ENCODE measurements around the gene CPT1B.

Gene CPT1B

GRCh38 chr22:50612528-50613221 lies 34.4 kb upstream of the CPT1B start:
- no peak for TF ChIP-seq GATA2 (IDR thresholded peaks at IDR 0.05; ENCODE audit: low read depth, low read length)
- no peak for TF ChIP-seq GATA3 (IDR thresholded peaks at IDR 0.05; ENCODE audit: low read depth, low read length)

- no peak for TF ChIP-seq GATA2 (IDR thresholded peaks at IDR 0.05; ENCODE audit: low read depth, low read length)
- TF ChIP-seq GATA3 (IDR thresholded peaks at IDR 0.05; ENCODE audit: low read depth, low read length), result no peak
Measured at GRCh38 chr22:50612168-50612527, 33.9 kb upstream of the CPT1B start.

GRCh38 chr22:50611341-50612060 lies 33.3 kb upstream of the CPT1B start:
- TF ChIP-seq GATA2 (IDR thresholded peaks at IDR 0.05; ENCODE audit: low read depth, low read length) (no peak), GATA3 (IDR thresholded peaks at IDR 0.05; ENCODE audit: low read depth, low read length) (no peak)

GRCh38 chr22:50610581-50610980 lies 32.4 kb upstream of the CPT1B start:
- TF ChIP-seq GATA3 (IDR thresholded peaks at IDR 0.05; ENCODE audit: low read depth, low read length), result no peak
- no peak for TF ChIP-seq GATA2 (IDR thresholded peaks at IDR 0.05; ENCODE audit: low read depth, low read length)

GRCh38 chr22:50610041-50610451 lies 31.8 kb upstream of the CPT1B start:
- TF ChIP-seq GATA2 (IDR thresholded peaks at IDR 0.05; ENCODE audit: low read depth, low read length) (no peak), GATA3 (IDR thresholded peaks at IDR 0.05; ENCODE audit: low read depth, low read length) (no peak)

DNA sequence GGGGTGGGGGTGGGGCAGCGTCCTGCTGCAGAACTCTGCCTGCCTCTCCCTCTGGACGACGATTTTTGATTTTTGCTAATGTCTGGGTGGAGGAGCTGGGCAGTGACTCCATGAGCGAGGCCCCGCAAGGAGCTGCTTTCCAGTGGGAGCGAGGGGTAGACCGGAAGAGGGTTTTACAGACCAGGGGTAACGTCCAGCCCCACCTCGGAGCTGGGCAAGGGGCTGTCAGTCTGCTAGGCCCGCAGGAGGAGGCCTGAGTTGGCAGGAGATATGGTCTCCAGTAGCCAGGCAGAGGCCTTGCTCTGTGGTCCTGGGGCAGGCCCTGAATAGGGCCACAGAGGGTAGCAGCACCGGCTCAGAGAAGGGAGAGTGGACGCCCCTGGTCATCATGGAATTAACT lies 31.4 kb upstream of the CPT1B start:
- TF ChIP-seq GATA3 (IDR thresholded peaks at IDR 0.05; ENCODE audit: low read depth, low read length) (no peak), GATA2 (IDR thresholded peaks at IDR 0.05; ENCODE audit: low read depth, low read length) (no peak)

DNA sequence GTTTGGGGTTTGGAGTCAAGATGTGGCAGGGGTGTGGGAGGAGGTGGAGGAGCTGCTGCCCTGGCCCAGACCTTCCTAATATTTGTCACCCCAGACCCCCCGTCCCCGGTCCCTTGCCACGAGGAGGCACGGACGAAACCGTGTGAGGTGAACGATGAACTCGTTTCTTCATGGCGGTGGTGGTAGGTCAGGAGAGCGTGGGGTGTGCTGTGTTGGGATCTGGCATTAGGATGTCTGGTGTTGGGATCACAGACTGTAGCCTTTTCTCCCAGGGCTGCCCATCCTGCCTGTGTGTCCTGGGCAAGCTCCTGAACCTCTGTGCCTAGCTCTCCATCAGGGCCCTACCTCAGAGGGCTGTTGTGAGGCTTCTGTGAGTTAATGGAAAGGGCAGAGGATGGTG lies 30.8 kb upstream of the CPT1B start:
- TF ChIP-seq GATA3 (IDR thresholded peaks at IDR 0.05; ENCODE audit: low read depth, low read length), result no peak
- no peak for TF ChIP-seq GATA2 (IDR thresholded peaks at IDR 0.05; ENCODE audit: low read depth, low read length)

GRCh38 chr22:50607659-50608020 lies 29.4 kb upstream of the CPT1B start:
- TF ChIP-seq GATA3 (IDR thresholded peaks at IDR 0.05; ENCODE audit: low read depth, low read length), result no peak
- no peak for TF ChIP-seq GATA2 (IDR thresholded peaks at IDR 0.05; ENCODE audit: low read depth, low read length)

- TF ChIP-seq GATA2 (IDR thresholded peaks at IDR 0.05; ENCODE audit: low read depth, low read length) (no peak), GATA3 (IDR thresholded peaks at IDR 0.05; ENCODE audit: low read depth, low read length) (no peak)
Measured at GRCh38 chr22:50606946-50607658, 28.9 kb upstream of the CPT1B start.

DNA sequence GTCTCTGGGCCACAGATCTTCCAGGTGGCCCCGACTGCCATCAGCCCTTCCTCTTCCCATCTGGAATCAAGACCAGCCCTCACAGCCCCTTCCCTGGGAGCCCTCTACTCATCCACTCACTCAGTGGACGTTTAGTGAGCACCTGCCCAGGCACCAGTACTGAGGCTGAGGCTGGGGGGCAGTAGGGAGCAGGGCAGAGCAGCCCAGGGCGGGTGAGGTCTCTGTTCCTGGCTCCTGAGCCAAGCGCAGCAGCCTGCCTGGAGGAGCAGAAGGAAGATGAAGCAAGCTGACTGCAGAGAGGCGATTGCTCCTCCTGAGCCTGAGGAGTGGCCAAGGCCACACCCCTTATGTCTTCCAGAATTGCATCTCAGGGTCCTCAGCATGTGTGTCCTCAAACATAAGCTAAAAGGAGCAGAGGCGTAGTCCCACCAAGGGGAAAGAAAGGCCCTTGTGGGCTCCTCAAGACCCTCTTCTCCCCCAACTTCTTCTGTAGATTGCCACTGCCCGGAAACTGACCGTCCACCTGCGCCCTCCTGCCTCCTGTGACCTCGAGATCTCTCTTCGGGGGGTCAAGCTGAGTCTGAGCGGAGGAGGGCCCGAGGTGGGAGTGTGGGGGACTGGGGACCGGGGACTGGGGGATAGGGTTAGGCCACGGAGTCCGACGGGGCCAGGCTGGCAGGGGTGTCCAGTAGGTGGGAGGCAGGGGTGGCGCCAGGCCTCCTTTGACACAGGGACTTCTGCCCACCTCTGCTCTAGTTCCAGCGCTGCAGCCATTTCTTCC lies 28.1 kb upstream of the CPT1B start:
- TF ChIP-seq GATA2 (IDR thresholded peaks at IDR 0.05; ENCODE audit: low read depth, low read length), result no peak
- no peak for TF ChIP-seq GATA3 (IDR thresholded peaks at IDR 0.05; ENCODE audit: low read depth, low read length)

DNA sequence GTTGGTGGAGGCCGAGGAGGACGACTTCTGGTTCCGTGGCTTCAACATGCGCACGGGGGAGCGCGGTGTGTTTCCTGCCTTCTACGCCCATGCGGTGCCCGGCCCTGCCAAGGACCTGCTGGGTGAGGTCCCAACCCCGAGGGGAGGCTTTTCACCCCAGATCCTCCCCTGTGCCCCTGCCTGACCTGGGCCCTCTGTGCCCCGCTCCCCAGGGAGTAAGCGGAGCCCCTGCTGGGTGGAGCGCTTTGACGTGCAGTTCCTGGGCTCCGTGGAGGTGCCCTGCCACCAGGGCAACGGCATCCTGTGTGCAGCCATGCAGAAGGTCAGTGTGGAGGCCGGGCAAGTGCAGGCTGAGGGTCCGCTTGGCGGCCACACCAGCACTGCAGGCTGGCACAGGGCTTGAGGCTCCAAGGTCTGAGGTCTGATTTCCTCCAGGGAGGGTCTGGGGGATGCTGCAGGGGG lies 27.4 kb upstream of the CPT1B start:
- TF ChIP-seq GATA2 (IDR thresholded peaks at IDR 0.05; ENCODE audit: low read depth, low read length) (no peak), GATA3 (IDR thresholded peaks at IDR 0.05; ENCODE audit: low read depth, low read length) (no peak)

GRCh38 chr22:50605002-50605612 lies 26.9 kb upstream of the CPT1B start:
- TF ChIP-seq GATA2 (IDR thresholded peaks at IDR 0.05; ENCODE audit: low read depth, low read length), result no peak
- TF ChIP-seq GATA3 (IDR thresholded peaks at IDR 0.05; ENCODE audit: low read depth, low read length), result no peak

DNA sequence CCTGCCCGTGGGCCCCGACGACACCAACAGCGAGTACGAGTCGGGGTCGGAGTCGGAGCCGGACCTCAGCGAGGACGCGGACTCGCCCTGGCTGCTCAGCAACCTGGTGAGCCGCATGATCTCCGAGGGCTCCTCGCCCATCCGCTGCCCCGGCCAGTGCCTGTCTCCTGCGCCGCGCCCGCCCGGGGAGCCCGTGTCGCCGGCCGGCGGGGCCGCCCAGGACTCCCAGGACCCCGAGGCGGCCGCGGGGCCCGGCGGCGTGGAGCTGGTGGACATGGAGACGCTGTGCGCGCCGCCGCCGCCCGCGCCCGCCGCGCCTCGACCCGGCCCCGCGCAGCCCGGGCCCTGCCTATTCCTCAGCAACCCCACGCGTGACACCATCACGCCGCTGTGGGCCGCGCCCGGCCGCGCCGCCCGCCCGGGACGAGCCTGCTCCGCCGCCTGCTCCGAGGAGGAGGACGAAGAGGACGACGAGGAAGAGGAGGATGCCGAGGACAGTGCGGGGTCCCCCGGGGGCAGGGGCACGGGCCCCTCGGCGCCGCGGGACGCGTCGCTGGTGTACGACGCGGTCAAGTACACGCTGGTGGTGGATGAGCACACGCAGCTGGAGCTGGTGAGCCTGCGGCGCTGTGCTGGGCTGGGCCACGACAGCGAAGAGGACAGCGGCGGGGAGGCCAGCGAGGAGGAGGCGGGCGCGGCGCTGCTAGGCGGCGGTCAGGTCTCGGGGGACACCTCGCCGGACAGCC lies 26.2 kb upstream of the CPT1B start:
- no peak for TF ChIP-seq GATA3 (IDR thresholded peaks at IDR 0.05; ENCODE audit: low read depth, low read length)
- TF ChIP-seq GATA2 (IDR thresholded peaks at IDR 0.05; ENCODE audit: low read depth, low read length), result no peak

Measured in SH-SY5Y (cell line).